Brain microvascular endothelial cell (primary cell): Measurements from ENCODE around the gene CDK5R1.

Experiments used
- DNase-seq: peaks from one replicate; pipeline ENCODE4 v3.0.0-alpha.2; 2020
- H3K27ac ChIP-seq: fragments of 250-450 bp; sonication (Bioruptor Pico); 2 replicates; pipeline ENCODE4 v1.5.1; 2020; ENCODE audit warnings: mild to moderate bottlenecking, moderate library complexity
- H3K27me3 ChIP-seq: fragments of 250-450 bp; sonication (Bioruptor Pico); replicated peaks from 2 replicates; pipeline ENCODE4 v1.5.1; 2020; ENCODE audit warnings: mild to moderate bottlenecking
- H3K36me3 ChIP-seq: fragments of 250-450 bp; sonication (Bioruptor Pico); replicated peaks from 2 replicates; pipeline ENCODE4 v1.5.1; 2020; ENCODE audit warnings: mild to moderate bottlenecking
- H3K4me3 ChIP-seq: 2 replicates; pipeline ENCODE4 v1.5.1; 2011; ENCODE audit warnings: low read depth, mild to moderate bottlenecking, control low read depth, low read length, moderate library complexity
- in situ Hi-C: cut with HindIII; loops from 2 replicates; pipeline ENCODE4 v1.10.0; 2017; ENCODE audit warnings: low sequenced_read_pairs, low pct_ligation_motif_present
- TF ChIP-seq, protein P1 (sequence below): IDR thresholded peaks from 2 replicates; pipeline ENCODE4 v1.5.1; 2011; ENCODE audit warnings: low read depth, mild to moderate bottlenecking, moderate library complexity, low read length, control low read depth, inconsistent platforms; ENCODE audit errors: missing control alignments

CDK5R1 gene

GRCh38 chr17:32512328-32512727 is 25.5 kb downstream of the CDK5R1 start:
- no peak overlapping the region for H3K4me3 ChIP-seq
- no peaks in the 10 kb centered on the region for H3K27me3 ChIP-seq
- no peak for DNase-seq
- H3K27ac ChIP-seq, result no peak overlapping the region
- TF ChIP-seq, protein P1, sequence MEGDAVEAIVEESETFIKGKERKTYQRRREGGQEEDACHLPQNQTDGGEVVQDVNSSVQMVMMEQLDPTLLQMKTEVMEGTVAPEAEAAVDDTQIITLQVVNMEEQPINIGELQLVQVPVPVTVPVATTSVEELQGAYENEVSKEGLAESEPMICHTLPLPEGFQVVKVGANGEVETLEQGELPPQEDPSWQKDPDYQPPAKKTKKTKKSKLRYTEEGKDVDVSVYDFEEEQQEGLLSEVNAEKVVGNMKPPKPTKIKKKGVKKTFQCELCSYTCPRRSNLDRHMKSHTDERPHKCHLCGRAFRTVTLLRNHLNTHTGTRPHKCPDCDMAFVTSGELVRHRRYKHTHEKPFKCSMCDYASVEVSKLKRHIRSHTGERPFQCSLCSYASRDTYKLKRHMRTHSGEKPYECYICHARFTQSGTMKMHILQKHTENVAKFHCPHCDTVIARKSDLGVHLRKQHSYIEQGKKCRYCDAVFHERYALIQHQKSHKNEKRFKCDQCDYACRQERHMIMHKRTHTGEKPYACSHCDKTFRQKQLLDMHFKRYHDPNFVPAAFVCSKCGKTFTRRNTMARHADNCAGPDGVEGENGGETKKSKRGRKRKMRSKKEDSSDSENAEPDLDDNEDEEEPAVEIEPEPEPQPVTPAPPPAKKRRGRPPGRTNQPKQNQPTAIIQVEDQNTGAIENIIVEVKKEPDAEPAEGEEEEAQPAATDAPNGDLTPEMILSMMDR, result no peak
- no peaks in the 10 kb centered on the region for H3K36me3 ChIP-seq
- in situ Hi-C loops, result no loop called here

DNA sequence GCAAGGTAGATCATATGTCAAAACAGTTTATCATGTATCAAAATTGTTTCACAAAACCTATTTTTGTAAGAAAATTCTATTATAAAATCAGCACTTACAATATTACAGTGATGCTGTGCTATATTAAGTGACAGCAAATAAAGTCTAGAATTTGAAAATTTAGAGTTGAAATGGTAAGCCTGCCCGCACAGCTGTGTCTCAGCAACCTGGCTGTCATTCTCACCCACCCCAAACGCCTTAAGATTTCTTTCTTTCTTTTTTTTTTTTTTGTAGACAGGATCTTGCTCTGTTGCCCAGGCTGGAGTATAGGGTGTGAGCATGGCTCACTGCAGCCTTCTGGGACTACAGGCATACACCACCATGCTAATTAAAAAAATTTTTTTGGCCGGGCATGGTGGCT is 26.8 kb downstream of the CDK5R1 start:
- no peaks in the 10 kb centered on the region for H3K36me3 ChIP-seq
- H3K27ac ChIP-seq, result no peak overlapping the region
- H3K4me3 ChIP-seq, result no peak overlapping the region
- H3K27me3 ChIP-seq, result no peaks in the 10 kb centered on the region
- DNase-seq, result no peak
- TF ChIP-seq, protein P1, result no peak
- in situ Hi-C loops, result no loop called here

DNA sequence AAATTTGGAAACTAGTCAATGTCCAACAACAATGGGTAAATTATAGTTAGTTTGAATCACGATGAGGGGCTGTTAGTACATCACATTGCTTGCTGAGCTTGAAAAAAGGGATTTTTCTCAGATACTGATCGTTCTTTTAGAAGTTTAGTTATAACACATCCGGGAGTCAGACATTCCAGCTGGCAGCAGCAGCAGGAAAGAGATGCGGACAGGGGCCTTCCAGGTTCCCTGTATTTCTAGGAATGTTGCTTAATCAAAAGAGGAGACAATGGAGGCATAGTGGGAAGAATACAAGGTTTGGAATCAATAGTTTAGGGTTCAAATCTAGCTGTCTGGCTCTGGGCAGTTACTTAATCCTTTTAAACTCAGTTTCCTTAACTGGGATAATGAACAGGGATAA is 27.8 kb downstream of the CDK5R1 start:
- no peaks in the 10 kb centered on the region for H3K27me3 ChIP-seq
- H3K36me3 ChIP-seq, result no peaks in the 10 kb centered on the region
- TF ChIP-seq, protein P1, result no peak
- no peak for DNase-seq
- no peak overlapping the region for H3K4me3 ChIP-seq
- no peak overlapping the region for H3K27ac ChIP-seq
- in situ Hi-C loops, result no loop called here

- Histone ChIP-seq H3K27me3 (no peaks in the 10 kb centered on the region), H3K36me3 (no peaks in the 10 kb centered on the region), H3K4me3 (no peak overlapping the region), H3K27ac (no peak overlapping the region)
- TF ChIP-seq, protein P1, result no peak
- DNase-seq, result no peak
- in situ Hi-C loops, result no loop called here
These were observed 29.0 kb downstream of the CDK5R1 start for GRCh38 chr17:32515677-32516383.

- Histone ChIP-seq H3K36me3 (no peaks in the 10 kb centered on the region), H3K4me3 (no peak overlapping the region), H3K27ac (no peak overlapping the region), H3K27me3 (no peaks in the 10 kb centered on the region)
- in situ Hi-C loops, result no loop called here
- TF ChIP-seq, protein P1, result no peak
- DNase-seq, result no peak
These were observed 29.7 kb downstream of the CDK5R1 start for GRCh38 chr17:32516450-32516849.

GRCh38 chr17:32516940-32517701 is 30.3 kb downstream of the CDK5R1 start:
- TF ChIP-seq, protein P1, result no peak
- H3K36me3 ChIP-seq, result no peaks in the 10 kb centered on the region
- DNase-seq, result no peak
- no peak overlapping the region for H3K4me3 ChIP-seq
- in situ Hi-C loops, result no loop called here
- no peaks in the 10 kb centered on the region for H3K27me3 ChIP-seq
- no peak overlapping the region for H3K27ac ChIP-seq
